Measurements from ENCODE around the gene SLCO1A2.

SLCO1A2 gene

GRCh38 chr12:21248679-21249078, 86.0 kb downstream of the SLCO1A2 start:
- no peak overlapping the region for H3K27ac ChIP-seq
- peak; percentile 45 for TF ChIP-seq CTCF (conservative IDR thresholded peaks at IDR 0.05)

GRCh38 chr12:21239866-21240265, 94.9 kb downstream of the SLCO1A2 start:
- no peak for TF ChIP-seq CTCF (conservative IDR thresholded peaks at IDR 0.05)
- no peak overlapping the region for H3K27ac ChIP-seq

GRCh38 chr12:21234395-21234794, 100.3 kb downstream of the SLCO1A2 start:
- TF ChIP-seq CTCF (conservative IDR thresholded peaks at IDR 0.05): no peak
- no peak overlapping the region for H3K27ac ChIP-seq

GRCh38 chr12:21223930-21224329, 110.8 kb downstream of the SLCO1A2 start:
- no peak overlapping the region for H3K27ac ChIP-seq
- no peak for TF ChIP-seq CTCF (conservative IDR thresholded peaks at IDR 0.05)

- TF ChIP-seq CTCF (conservative IDR thresholded peaks at IDR 0.05): no peak
- no peak overlapping the region for H3K27ac ChIP-seq
Measured at GRCh38 chr12:21221778-21222177, 112.9 kb downstream of the SLCO1A2 start.

GRCh38 chr12:21221072-21221471, 113.6 kb downstream of the SLCO1A2 start:
- H3K27ac ChIP-seq: no peak overlapping the region
- TF ChIP-seq CTCF (conservative IDR thresholded peaks at IDR 0.05): no peak

GRCh38 chr12:21220266-21220665, 114.5 kb downstream of the SLCO1A2 start:
- no peak for TF ChIP-seq CTCF (conservative IDR thresholded peaks at IDR 0.05)
- H3K27ac ChIP-seq: no peak overlapping the region

- TF ChIP-seq CTCF (conservative IDR thresholded peaks at IDR 0.05): no peak
- H3K27ac ChIP-seq: no peak overlapping the region
Measured at GRCh38 chr12:21219206-21219605, 115.5 kb downstream of the SLCO1A2 start.
